Mesodermal cell (in vitro differentiated cells): ENCODE measurements around the gene ISOC2.

Experiments used
- H3K27ac ChIP-seq: 2 replicates; pipeline ENCODE4 v1.7.0; 2013; ENCODE audit warnings: mild to moderate bottlenecking, low read depth, low read length, moderate library complexity; ENCODE audit not compliant: severe bottlenecking
- H3K36me3 ChIP-seq: 2 replicates; pipeline ENCODE4 v1.7.1; 2013; ENCODE audit warnings: mild to moderate bottlenecking, low read length, moderate library complexity; ENCODE audit not compliant: control insufficient read depth, insufficient read depth
- H3K4me1 ChIP-seq: one replicate; pipeline ENCODE4 v1.7.1; 2013; ENCODE audit warnings: mild to moderate bottlenecking, low read length; ENCODE audit not compliant: insufficient read depth, control insufficient read depth, poor library complexity, severe bottlenecking
- H3K4me3 ChIP-seq: 2 replicates; pipeline ENCODE4 v1.7.0; 2013; ENCODE audit warnings: low read length, control low read depth, mild to moderate bottlenecking; ENCODE audit not compliant: insufficient read depth, poor library complexity, severe bottlenecking; ENCODE audit errors: extremely low read depth
- H3K9me3 ChIP-seq: 2 replicates; pipeline ENCODE4 v1.7.1; 2013; ENCODE audit warnings: mild to moderate bottlenecking, low read length, moderate library complexity; ENCODE audit not compliant: control insufficient read depth
- WGBS, 2 experiments: methylation state at CpG; one replicate each; pipeline ENCODE4 v1.1.5; 2013; ENCODE audit warnings: missing lambda C conversion rate in 2 of 2; ENCODE audit not compliant: insufficient coverage in 2 of 2; 5-methylcytosine and 5-hydroxymethylcytosine counted together

ISOC2 gene

GRCh38 chr19:55488986-55489710, 27.7 kb upstream of the ISOC2 start:
- no peaks in the 10 kb centered on the region for H3K36me3 ChIP-seq
- H3K27ac ChIP-seq, result no peak overlapping the region
- H3K4me1 ChIP-seq, result peaks cover 40% of the 10 kb centered on the region
- WGBS, 2 experiments, result 67 to 75% methylated on average over 19 to 30 of the region's 36 CpGs
- no peak overlapping the region for H3K4me3 ChIP-seq
- no peaks in the 10 kb centered on the region for H3K9me3 ChIP-seq

- Histone ChIP-seq H3K4me1 (peaks cover 46% of the 10 kb centered on the region), H3K4me3 (peak within 1 kb of the TSS; percentile 18), H3K27ac (peak within 1 kb of the TSS; percentile 97), H3K36me3 (peaks cover 4% of the 10 kb centered on the region), H3K9me3 (no peaks in the 10 kb centered on the region)
- WGBS, 2 experiments, result 14 to 18% methylated on average over 5 to 7 of the region's 21 CpGs
These were observed 26.7 kb upstream of the ISOC2 start, which contains the start of gene SSC5D for GRCh38 chr19:55487924-55488687. TSS of gene SSC5D (plus strand) at chr19:55488436. CDS start at chr19:55488590, 154 bp downstream.

GRCh38 chr19:55486971-55487923, 25.8 kb upstream of the ISOC2 start:
- H3K4me1 ChIP-seq, result peaks cover 46% of the 10 kb centered on the region
- 17 to 22% methylated on average over 13 to 18 of the region's 27 CpGs for WGBS, 2 experiments
- no peaks in the 10 kb centered on the region for H3K9me3 ChIP-seq
- H3K36me3 ChIP-seq, result peaks cover 10% of the 10 kb centered on the region
- H3K27ac ChIP-seq, result peak overlapping the region; percentile 97
- H3K4me3 ChIP-seq, result peak overlapping the region; percentile 16

- 63 to 70% methylated on average over 44 to 47 of the region's 53 CpGs for WGBS, 2 experiments
These were observed 24.9 kb upstream of the ISOC2 start for GRCh38 chr19:55486043-55486970.

GRCh38 chr19:55485439-55486011, 24.1 kb upstream of the ISOC2 start:
- H3K36me3 ChIP-seq, result peaks cover 16% of the 10 kb centered on the region
- WGBS, 2 experiments, result 16 to 19% methylated on average over 10 to 15 of the region's 18 CpGs
- H3K4me1 ChIP-seq, result peaks cover 46% of the 10 kb centered on the region
- H3K27ac ChIP-seq, result peak overlapping the region; percentile 78
- no peaks in the 10 kb centered on the region for H3K9me3 ChIP-seq
- peak overlapping the region; percentile 79 for H3K4me3 ChIP-seq

More at GRCh38 chr19:55486043-55486970, 24.9 kb upstream of the ISOC2 start:
- Histone ChIP-seq H3K9me3 (no peaks in the 10 kb centered on the region), H3K4me1 (peaks cover 46% of the 10 kb centered on the region), H3K27ac (peak overlapping the region; percentile 97), H3K4me3 (peak overlapping the region; percentile 79), H3K36me3 (peaks cover 13% of the 10 kb centered on the region)

- H3K4me3 ChIP-seq, result peak within 1 kb of the TSS; percentile 79
- WGBS, 2 experiments, result 4% methylated on average over 37 to 44 of the region's 78 CpGs
- H3K36me3 ChIP-seq, result peaks cover 16% of the 10 kb centered on the region
- peak within 1 kb of the TSS; percentile 78 for H3K27ac ChIP-seq
- H3K9me3 ChIP-seq, result no peaks in the 10 kb centered on the region
- H3K4me1 ChIP-seq, result peaks cover 46% of the 10 kb centered on the region
These were observed 23.4 kb upstream of the ISOC2 start, which contains the start of gene NAT14 for GRCh38 chr19:55484593-55485438. TSS of gene NAT14 (plus strand) at chr19:55485188. CDS start at chr19:55485709, 521 bp downstream.

- 86 to 89% methylated on average over 42 to 43 of the region's 46 CpGs for WGBS, 2 experiments
- Histone ChIP-seq H3K27ac (peak overlapping the region; percentile 78), H3K9me3 (no peaks in the 10 kb centered on the region), H3K36me3 (peaks cover 16% of the 10 kb centered on the region), H3K4me3 (peak overlapping the region; percentile 79), H3K4me1 (peaks cover 39% of the 10 kb centered on the region)
These were observed 22.5 kb upstream of the ISOC2 start for GRCh38 chr19:55483706-55484592.

GRCh38 chr19:55482967-55483705, 21.7 kb upstream of the ISOC2 start:
- no peaks in the 10 kb centered on the region for H3K9me3 ChIP-seq
- H3K4me3 ChIP-seq, result no peak overlapping the region
- H3K36me3 ChIP-seq, result peaks cover 16% of the 10 kb centered on the region
- H3K27ac ChIP-seq, result no peak overlapping the region
- 97% methylated on average over 40 to 42 of the region's 47 CpGs for WGBS, 2 experiments
- peaks cover 34% of the 10 kb centered on the region for H3K4me1 ChIP-seq
